Mesendoderm (in vitro differentiated cells): ENCODE measurements around the gene TMEM128.
"Not testable (repeated sequence)": the region's sequence is repeated elsewhere in the genome, so short reads cannot be mapped to it uniquely, and the experiment has no call there.

ENCODE experiments used
- DNase-seq: peaks from one replicate; pipeline ENCODE4 v3.0.0; 2013
- H2AK5ac ChIP-seq: 2 replicates; pipeline ENCODE4 v1.6.1; 2013; ENCODE audit warnings: low read length, inconsistent platforms
- H2BK120ac ChIP-seq: 2 replicates; pipeline ENCODE4 v1.6.1; 2013; ENCODE audit warnings: low read depth, mild to moderate bottlenecking, low read length, moderate library complexity, mixed read lengths
- H2BK15ac ChIP-seq: replicated peaks from 2 replicates; pipeline ENCODE4 v1.6.1; 2013; ENCODE audit warnings: low read depth, mild to moderate bottlenecking, moderate library complexity
- H2BK5ac ChIP-seq: 2 replicates; pipeline ENCODE4 v1.6.1; 2013; ENCODE audit warnings: low read length, inconsistent platforms
- H3K18ac ChIP-seq: 2 replicates; pipeline ENCODE4 v1.6.1; 2013; ENCODE audit warnings: mild to moderate bottlenecking, low read length, mixed read lengths
- H3K23ac ChIP-seq: one replicate; pipeline ENCODE4 v1.6.1; 2013; ENCODE audit warnings: low read length
- H3K27ac ChIP-seq: 2 replicates; pipeline ENCODE4 v1.5.1; 2013; ENCODE audit warnings: low read depth, mild to moderate bottlenecking, inconsistent platforms, low read length, moderate library complexity
- H3K27me3 ChIP-seq: 2 replicates; pipeline ENCODE4 v1.6.1; 2013; ENCODE audit warnings: low read length, control low read depth, mild to moderate bottlenecking, inconsistent platforms; ENCODE audit not compliant: insufficient read depth, poor library complexity
- H3K36me3 ChIP-seq: 2 replicates; pipeline ENCODE4 v1.6.1; 2013; ENCODE audit warnings: low read length, inconsistent platforms; ENCODE audit not compliant: control insufficient read depth, insufficient read depth
- H3K4ac ChIP-seq: one replicate; pipeline ENCODE4 v1.6.1; 2013; ENCODE audit warnings: low read depth, mild to moderate bottlenecking, low read length, moderate library complexity
- H3K4me1 ChIP-seq: 2 replicates; pipeline ENCODE4 v1.6.1; 2013; ENCODE audit warnings: low read depth, low read length, inconsistent platforms; ENCODE audit not compliant: control insufficient read depth
- H3K4me2 ChIP-seq: 2 replicates; pipeline ENCODE4 v1.6.1; 2013; ENCODE audit warnings: low read length
- H3K4me3 ChIP-seq: 2 replicates; pipeline ENCODE4 v1.5.1; 2013; ENCODE audit warnings: mild to moderate bottlenecking, low read length
- H3K56ac ChIP-seq: one replicate; pipeline ENCODE4 v1.6.1; 2013; ENCODE audit warnings: low read length
- H3K79me1 ChIP-seq: 2 replicates; pipeline ENCODE4 v1.6.1; 2013; ENCODE audit warnings: low read length, inconsistent platforms
- H3K79me2 ChIP-seq: 2 replicates; pipeline ENCODE4 v1.6.1; 2013; ENCODE audit warnings: mild to moderate bottlenecking, low read length; ENCODE audit not compliant: control insufficient read depth, insufficient read depth
- H3K9ac ChIP-seq: 2 replicates; pipeline ENCODE4 v1.6.1; 2013; ENCODE audit warnings: low read length, inconsistent platforms
- H4K5ac ChIP-seq: one replicate; pipeline ENCODE4 v1.6.1; 2013; ENCODE audit warnings: low read length
- H4K8ac ChIP-seq: one replicate; pipeline ENCODE4 v1.6.1; 2013; ENCODE audit warnings: low read depth, mild to moderate bottlenecking, control low read depth, low read length, moderate library complexity
- WGBS: extraction: QIAGEN DNeasy Blood & Tissue Kit; methylation state at CpG from one replicate; pipeline ENCODE4 v1.1.7; 2013; ENCODE audit warnings: low lambda C conversion rate, missing lambda C conversion rate; ENCODE audit not compliant: insufficient coverage; ENCODE audit errors: extremely low coverage; 5-methylcytosine and 5-hydroxymethylcytosine counted together

TMEM128 gene

DNA sequence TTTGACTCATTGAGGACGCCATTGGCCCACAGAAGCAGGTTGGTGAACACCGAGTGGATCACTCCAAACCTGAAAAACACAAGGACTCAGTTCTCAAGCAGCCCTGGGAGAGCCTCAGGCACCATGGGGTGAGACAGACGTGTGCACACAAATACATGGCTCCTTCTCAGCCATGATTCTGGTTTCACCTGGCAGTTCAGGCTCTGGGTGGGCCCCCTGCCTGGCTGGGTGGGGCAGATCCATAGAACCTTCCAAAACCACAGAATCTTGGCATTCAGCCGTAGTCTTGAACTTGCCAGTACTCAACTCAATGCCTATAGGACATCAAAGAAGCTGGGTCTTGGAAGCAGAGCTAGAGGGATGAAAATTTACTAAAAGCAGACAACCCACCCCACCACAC is 45.5 kb downstream of the TMEM128 start:
- Histone ChIP-seq H3K4me3 (no peak overlapping the region), H3K4me2 (no peak overlapping the region), H4K8ac (no peak overlapping the region), H3K79me1 (no peaks in the 10 kb centered on the region), H3K9ac (no peak overlapping the region), H3K36me3 (no peaks in the 10 kb centered on the region), H2BK15ac (no peak overlapping the region), H4K5ac (no peak overlapping the region), H3K4ac (no peak overlapping the region), H3K56ac (no peak overlapping the region), H3K27me3 (no peaks in the 10 kb centered on the region), H3K23ac (no peak overlapping the region), H3K79me2 (no peaks in the 10 kb centered on the region), H3K18ac (no peak overlapping the region), H3K27ac (no peak overlapping the region), H2AK5ac (no peak overlapping the region), H3K4me1 (no peaks in the 10 kb centered on the region), H2BK120ac (no peak overlapping the region), H2BK5ac (no peak overlapping the region)
- no peak for DNase-seq
- WGBS = no CpG with 5 or more reads among the region's 4 CpGs

GRCh38 chr4:4200624-4201023 is 47.4 kb downstream of the TMEM128 start:
- no peak overlapping the region for H2BK120ac ChIP-seq
- no peaks in the 10 kb centered on the region for H3K79me1 ChIP-seq
- no peak overlapping the region for H3K18ac ChIP-seq
- H3K36me3 ChIP-seq = no peaks in the 10 kb centered on the region
- H3K4me1 ChIP-seq = no peaks in the 10 kb centered on the region
- peak; percentile 54 for DNase-seq
- H3K9ac ChIP-seq = no peak overlapping the region
- no peak overlapping the region for H4K8ac ChIP-seq
- H3K23ac ChIP-seq = no peak overlapping the region
- H3K4me2 ChIP-seq = no peak overlapping the region
- WGBS = no CpG with 5 or more reads among the region's 4 CpGs
- H4K5ac ChIP-seq = no peak overlapping the region
- H3K4me3 ChIP-seq = no peak overlapping the region
- H3K27me3 ChIP-seq = no peaks in the 10 kb centered on the region
- H2AK5ac ChIP-seq = no peak overlapping the region
- no peak overlapping the region for H3K27ac ChIP-seq
- H3K79me2 ChIP-seq = no peaks in the 10 kb centered on the region
- H3K4ac ChIP-seq = no peak overlapping the region
- H2BK15ac ChIP-seq = no peak overlapping the region
- H2BK5ac ChIP-seq = no peak overlapping the region
- no peak overlapping the region for H3K56ac ChIP-seq

DNA sequence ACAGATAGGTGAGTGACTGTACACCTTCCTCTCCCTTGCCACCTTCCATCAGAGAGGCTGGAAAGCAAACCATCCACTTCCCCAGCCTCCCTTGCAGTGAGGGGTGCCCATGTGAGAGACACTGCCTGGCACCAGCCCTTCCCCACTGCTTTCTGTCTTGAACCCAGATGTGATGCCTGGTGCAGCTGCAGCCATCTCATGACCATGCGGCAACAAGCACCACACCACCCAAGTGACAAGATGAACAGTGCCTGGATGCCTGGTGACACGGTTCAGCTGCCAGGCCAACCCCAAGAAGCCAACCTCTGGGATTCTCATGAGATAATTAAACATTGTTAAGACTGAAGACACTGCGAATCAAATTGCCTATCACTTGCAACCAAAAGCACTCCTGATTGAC is 52.7 kb downstream of the TMEM128 start:
- no peaks in the 10 kb centered on the region for H3K36me3 ChIP-seq
- H3K27me3 ChIP-seq = no peaks in the 10 kb centered on the region
- no peak overlapping the region for H3K18ac ChIP-seq
- no peaks in the 10 kb centered on the region for H3K79me2 ChIP-seq
- no peak overlapping the region for H4K8ac ChIP-seq
- no peak overlapping the region for H3K9ac ChIP-seq
- no peak overlapping the region for H2BK120ac ChIP-seq
- no peak for DNase-seq
- H2BK15ac ChIP-seq = no peak overlapping the region
- no peak overlapping the region for H2BK5ac ChIP-seq
- H3K4me1 ChIP-seq = no peaks in the 10 kb centered on the region
- no peak overlapping the region for H3K23ac ChIP-seq
- no peak overlapping the region for H3K4me3 ChIP-seq
- no peak overlapping the region for H3K4me2 ChIP-seq
- H2AK5ac ChIP-seq = no peak overlapping the region
- WGBS = no CpG with 5 or more reads among the region's 3 CpGs
- H3K27ac ChIP-seq = no peak overlapping the region
- no peaks in the 10 kb centered on the region for H3K79me1 ChIP-seq
- no peak overlapping the region for H3K56ac ChIP-seq
- no peak overlapping the region for H3K4ac ChIP-seq
- H4K5ac ChIP-seq = no peak overlapping the region

DNA sequence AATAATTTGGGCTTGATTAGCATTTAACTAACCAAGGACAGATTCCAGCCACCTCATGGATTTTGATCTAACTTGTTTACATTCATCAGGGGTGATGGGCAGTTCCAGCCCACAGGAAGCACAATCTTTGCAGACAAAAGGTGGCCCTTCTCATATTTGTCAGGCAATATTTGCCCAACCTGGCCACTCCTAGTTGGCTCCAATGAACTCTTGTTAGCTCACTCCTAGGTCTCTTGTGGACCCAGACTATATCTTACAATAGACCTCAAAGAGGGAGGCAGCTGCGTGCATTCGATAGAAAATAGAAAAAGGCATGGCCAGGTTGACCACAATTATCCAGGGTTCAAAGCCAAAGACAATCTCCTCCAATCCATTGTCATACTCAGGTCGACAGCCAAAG is 59.5 kb downstream of the TMEM128 start:
- not testable (repeated sequence) for H3K4ac ChIP-seq, H3K79me1 ChIP-seq, H3K27me3 ChIP-seq, H3K18ac ChIP-seq, H3K36me3 ChIP-seq, H3K4me1 ChIP-seq, H3K4me3 ChIP-seq, H2BK5ac ChIP-seq, H3K23ac ChIP-seq, H3K4me2 ChIP-seq, H3K56ac ChIP-seq, H2AK5ac ChIP-seq, H4K8ac ChIP-seq, H3K27ac ChIP-seq, H3K9ac ChIP-seq, H2BK120ac ChIP-seq, DNase-seq, H2BK15ac ChIP-seq, H4K5ac ChIP-seq, H3K79me2 ChIP-seq
- WGBS = no CpG with 5 or more reads among the region's 3 CpGs
